Measurements from ENCODE around the gene MTUS2. TPM values are rescaled to one million over a fixed set of nuclear protein-coding genes. Genes with fewer than 3 reads are reported as not detected.

Gene MTUS2
- total RNA-seq, 1 experiment from 2014 or later, result 0.35 TPM

DNA sequence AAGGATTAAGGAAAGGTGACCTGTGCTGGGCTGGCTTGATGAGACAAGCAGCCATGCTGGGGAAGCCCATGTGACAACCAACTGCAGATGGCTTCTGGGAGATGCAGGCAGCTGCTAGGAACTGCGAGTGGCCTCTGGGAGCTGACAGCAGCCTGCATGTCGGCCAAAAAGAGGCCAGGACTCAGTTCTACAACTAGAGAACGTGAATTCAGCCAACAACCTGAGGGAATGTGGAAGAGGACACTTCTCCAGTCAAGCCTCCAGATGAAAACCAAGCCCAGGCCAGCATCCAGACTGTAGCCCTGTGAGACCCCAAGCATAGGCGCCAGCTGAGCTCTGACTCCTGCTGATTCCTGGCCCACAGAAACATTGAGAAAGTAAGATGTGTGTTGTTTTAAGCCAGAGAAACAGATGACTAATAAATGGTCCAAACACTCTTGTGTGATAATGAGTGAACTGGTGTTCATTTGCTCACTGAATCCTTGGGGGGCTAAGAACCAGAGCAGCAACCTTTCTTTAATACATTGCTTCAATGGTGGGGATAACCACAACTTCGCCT is 730.4 kb downstream of the MTUS2 start:
- H3K23ac ChIP-seq (ENCODE audit: insufficient read length, low read depth, low read length), result no peak overlapping the region
- H3K23me2 ChIP-seq (ENCODE audit: insufficient read length, low read depth, low read length, poor library complexity, severe bottlenecking), result no peaks in the 10 kb centered on the region
- H2BK20ac ChIP-seq (ENCODE audit: low read depth, low read length, poor library complexity, severe bottlenecking), result no peak overlapping the region
- H2AK5ac ChIP-seq (ENCODE audit: insufficient read length, low read length), result no peak overlapping the region
- H2AFZ ChIP-seq (ENCODE audit: low read length), result no peak overlapping the region
- no peak overlapping the region for H2BK5ac ChIP-seq (ENCODE audit: insufficient read length, low read length)
- no peak overlapping the region for H2BK12ac ChIP-seq (ENCODE audit: insufficient read length, low read depth, low read length)
- H3K56ac ChIP-seq (ENCODE audit: insufficient read length, low read depth, low read length), result no peak overlapping the region
- H3K4me1 ChIP-seq (ENCODE audit: insufficient read depth, low read length), result peaks cover 4% of the 10 kb centered on the region; the same call in 1 of the 2 replicates
- H3K79me2 ChIP-seq (ENCODE audit: insufficient read depth, low read length), result peaks cover 18% of the 10 kb centered on the region; the same call in 1 of the 2 replicates
- Mint-ChIP-seq H3K36me3 (ENCODE audit: insufficient read depth in 1 of 3, low read depth in 3 of 3) (peaks cover 40 to 73% (median 68%) of the 10 kb centered on the region in 3 experiments; a peak in 6 of 7 replicates), H3K4me3 (no peak overlapping the region), H3K4me1 (peaks cover 21 to 27% of the 10 kb centered on the region in 2 experiments), H3K9me3 (no peaks in the 10 kb centered on the region), H3K27me3 (ENCODE audit: low read depth) (no peaks in the 10 kb centered on the region), H3K27ac (no peak overlapping the region)
- H4K8ac ChIP-seq (replicated peaks; ENCODE audit: insufficient read length, low read depth, low read length), result no peak overlapping the region
- no peak overlapping the region for H3K9ac ChIP-seq (ENCODE audit: extremely low read depth, insufficient read length, low read length)
- no peak overlapping the region for H3K27ac ChIP-seq (ENCODE audit: insufficient read length, low read depth, low read length)
- H3K27me3 ChIP-seq (ENCODE audit: insufficient read depth, low read length), result no peaks in the 10 kb centered on the region
- H3K4me2 ChIP-seq (ENCODE audit: insufficient read depth, insufficient read length, low read length), result no peak overlapping the region
- H3K18ac ChIP-seq (ENCODE audit: insufficient read length, low read depth, low read length), result no peak overlapping the region
- no peak for DNase-seq
- H3K79me1 ChIP-seq (ENCODE audit: insufficient read depth, low read depth, low read length, poor library complexity, severe bottlenecking), result peaks cover 6% of the 10 kb centered on the region
- H4K20me1 ChIP-seq (ENCODE audit: control insufficient read depth, insufficient read depth, insufficient read length), result no peaks in the 10 kb centered on the region
- TF ChIP-seq CTCF (conservative IDR thresholded peaks at IDR 0.05), result no peak
- no peak overlapping the region for H4K91ac ChIP-seq (ENCODE audit: insufficient read length, low read depth, low read length)
- no peaks in the 10 kb centered on the region for H3K9me3 ChIP-seq (ENCODE audit: control insufficient read depth, low read depth, low read length)
- H3K14ac ChIP-seq (ENCODE audit: insufficient read depth, low read length), result no peak overlapping the region
- H2BK120ac ChIP-seq (ENCODE audit: low read depth, low read length, poor library complexity, severe bottlenecking), result no peak overlapping the region
- no peak overlapping the region for H3K4ac ChIP-seq (ENCODE audit: low read depth, low read length)
- whole genome bisulfite sequencing (ENCODE audit: extremely low coverage, insufficient read length, low lambda C conversion rate), result no CpG with 5 or more reads among the region's 5 CpGs
- no peak overlapping the region for H3T11ph ChIP-seq (ENCODE audit: low read length)
- H4K5ac ChIP-seq (ENCODE audit: insufficient read length, low read depth, low read length), result no peak overlapping the region
- H2BK15ac ChIP-seq (ENCODE audit: low read depth, low read length), result no peak overlapping the region

All from H9 (cell line).